Measurements from ENCODE around the gene FOXO3.

DNA sequence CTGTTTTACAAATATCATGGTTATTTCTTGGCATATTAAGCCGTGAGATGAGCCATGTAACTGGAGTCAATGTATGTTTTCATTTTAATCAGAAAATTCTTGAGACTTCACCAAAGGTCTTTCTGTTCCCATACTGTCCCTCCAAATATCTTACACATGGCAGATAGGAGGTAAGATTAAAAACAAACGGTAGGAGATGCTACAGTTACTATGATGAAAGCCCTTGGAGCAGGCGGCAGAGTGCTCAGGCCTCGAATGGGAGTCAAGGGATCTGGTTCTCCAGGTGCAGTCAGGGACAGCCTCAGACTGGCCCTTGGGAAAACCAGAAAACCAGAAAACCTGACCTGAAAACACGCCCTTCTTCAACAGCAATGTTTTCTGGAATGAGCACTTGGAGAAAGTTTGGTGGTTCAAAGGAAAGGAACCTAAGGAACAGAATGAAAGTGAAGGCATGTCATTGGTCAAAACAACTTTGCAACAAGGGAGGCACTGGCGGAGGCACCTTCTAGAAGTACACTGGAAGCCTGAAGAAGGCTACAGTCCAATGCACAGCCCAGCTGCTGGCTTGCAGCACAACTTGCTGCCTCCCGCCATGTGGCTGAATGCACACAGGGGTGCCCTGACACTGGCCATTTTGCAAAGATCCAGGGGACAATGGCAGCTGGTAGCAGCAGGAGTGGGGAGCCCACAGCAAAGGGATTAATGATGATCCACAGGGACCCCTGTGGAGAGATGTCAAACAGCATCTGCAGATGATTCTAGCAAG is 17.4 kb upstream of the FOXO3 start:
- TF ChIP-seq CTCF (IDR thresholded peaks at IDR 0.05), result no peak
- TF ChIP-seq POLR2A (IDR thresholded peaks at IDR 0.05), result no peak

Data from uterus (tissue), 2 donors.